22Rv1 (cell line): ENCODE data around the gene TMEM163.
"Not testable (repeated sequence)": the region's sequence is repeated elsewhere in the genome, so short reads cannot be mapped to it uniquely, and the experiment has no call there.

Experiments
- H3K27ac ChIP-seq: fragments of 450-650 bp; 2 replicates; pipeline ENCODE4 v1.5.1; 2017
- CTCF ChIP-seq: fragments of 450-650 bp; IDR thresholded peaks from 2 replicates; pipeline ENCODE4 v1.5.1; 2017; ENCODE audit warnings: mild to moderate bottlenecking
- ZFX ChIP-seq: fragments of 450-650 bp; IDR thresholded peaks from 2 replicates; pipeline ENCODE4 v1.6.1; 2017; ENCODE audit warnings: antibody characterized with exemption, borderline replicate concordance

The TMEM163 gene

GRCh38 chr2:134482131-134482723 lies 236.6 kb downstream of the TMEM163 start:
- no peak for TF ChIP-seq ZFX
- TF ChIP-seq CTCF = no peak
- H3K27ac ChIP-seq = no peak overlapping the region

- TF ChIP-seq ZFX (no peak), CTCF (no peak)
Observed at GRCh38 chr2:134479696-134480330, 239.0 kb downstream of the TMEM163 start.

GRCh38 chr2:134476982-134477381 lies 241.8 kb downstream of the TMEM163 start:
- not testable (repeated sequence) for H3K27ac ChIP-seq

More at GRCh38 chr2:134479696-134480330, 239.0 kb downstream of the TMEM163 start:
- no peak overlapping the region for H3K27ac ChIP-seq

- TF ChIP-seq ZFX (no peak), CTCF (no peak)
- no peak overlapping the region for H3K27ac ChIP-seq
Observed at GRCh38 chr2:134470561-134471168, 248.1 kb downstream of the TMEM163 start.

GRCh38 chr2:134469516-134470115 lies 249.2 kb downstream of the TMEM163 start:
- no peak overlapping the region for H3K27ac ChIP-seq
- no peak for TF ChIP-seq ZFX
- no peak for TF ChIP-seq CTCF

- no peak overlapping the region for H3K27ac ChIP-seq
- TF ChIP-seq CTCF (no peak), ZFX (no peak)
Observed at GRCh38 chr2:134468776-134469175, 250.0 kb downstream of the TMEM163 start.

- TF ChIP-seq CTCF (no peak), ZFX (no peak)
- no peak overlapping the region for H3K27ac ChIP-seq
Observed at GRCh38 chr2:134468164-134468563, 250.6 kb downstream of the TMEM163 start.
